ENCODE results near the gene NUDT19. TPM values are rescaled to one million over a fixed set of nuclear protein-coding genes. Genes with fewer than 3 reads are reported as not detected.
A peak's percentile ranks its signal among the peaks of the same experiment; 100 is the strongest.

Gene NUDT19
- total and polyA plus RNA-seq, 9 of the 15 experiments (the other 6 are each of a cell fraction or from before 2014, with no cell fraction given): 9.6 to 38.6 (median 14.4) TPM

DNA sequence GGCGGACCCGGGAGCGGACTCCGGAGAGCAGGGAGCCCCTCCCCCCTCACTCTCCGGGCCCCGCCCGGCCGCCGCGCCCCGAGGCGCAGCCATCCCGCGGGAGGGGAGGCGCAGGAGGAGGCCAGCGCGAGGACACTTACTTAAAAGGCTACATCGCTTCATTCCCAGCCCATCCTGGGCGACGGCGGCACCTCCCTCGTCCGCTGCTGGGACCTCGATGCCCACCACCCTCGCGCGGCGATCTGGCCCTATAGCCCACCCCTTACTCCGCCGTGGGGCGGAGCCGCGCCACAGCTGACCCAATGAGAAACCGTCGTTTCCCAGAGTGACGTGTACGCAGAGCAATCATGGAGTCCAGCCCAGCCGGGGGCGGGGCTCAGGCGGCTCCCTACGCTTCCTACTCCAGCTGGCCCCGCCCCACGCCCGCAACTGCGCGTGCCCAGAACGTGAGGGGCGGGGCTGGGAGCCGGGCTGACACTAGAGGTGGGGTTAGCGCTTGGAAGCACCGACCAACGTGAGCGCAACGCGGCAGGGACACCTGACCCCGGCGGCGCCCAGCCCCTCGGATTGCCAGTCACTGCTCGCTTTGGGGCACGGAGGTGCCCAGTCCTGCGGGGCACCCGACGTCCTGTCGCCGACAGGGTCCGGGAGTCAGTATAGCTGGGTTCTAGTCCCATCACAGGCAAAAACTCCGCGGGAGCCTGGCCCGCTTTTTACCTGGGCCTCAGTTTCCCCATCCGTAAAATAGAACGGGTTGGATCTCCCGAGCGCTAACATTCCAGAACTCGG, 16.5 kb upstream of the NUDT19 start, which contains the start of gene ANKRD27 (continued):
- TF ChIP-seq MAZ (CRISPR knock-in tag; conservative IDR thresholded peaks at IDR 0.05 in 1 of 2, IDR thresholded peaks at IDR 0.05 in 1 of 2) (peak; percentile 73 to 92), ZFP36 (IDR thresholded peaks at IDR 0.05; ENCODE audit: low read depth, low read length, partially characterized antibody) (no peak), SRF (CRISPR knock-in tag; IDR thresholded peaks at IDR 0.05) (0 out of 4 replicates have a peak, but pooled peaks of 1 of the 2 experiments have one; percentile 58), NFYB (IDR thresholded peaks at IDR 0.05; ENCODE audit: extremely low read depth, insufficient read length) (peak; percentile 85), FOXJ3 (CRISPR knock-in tag; IDR thresholded peaks at IDR 0.05) (no peak), ZEB2 (IDR thresholded peaks at IDR 0.05) (0 out of 2 replicates have a peak, but pooled peaks have one; percentile 12), ARID1B (IDR thresholded peaks at IDR 0.05) (no peak; the same call in 1 of the 2 replicates), SP2 (IDR thresholded peaks at IDR 0.05; ENCODE audit: extremely low read depth, low read depth, low read length, poor library complexity, severe bottlenecking) (peak; percentile 86), ZFX (CRISPR knock-in tag; IDR thresholded peaks at IDR 0.05) (no peak), ZNF143 (CRISPR knock-in tag; IDR thresholded peaks at IDR 0.05) (no peak), ZNF696 (CRISPR knock-in tag; conservative IDR thresholded peaks at IDR 0.05) (no peak), ARHGAP35 (IDR thresholded peaks at IDR 0.05; ENCODE audit: partially characterized antibody) (no peak), SIN3A (IDR thresholded peaks at IDR 0.05; ENCODE audit: borderline replicate concordance in 2 of 2, control insufficient read depth in 1 of 2, low read depth in 2 of 2, low read length in 2 of 2) (0 out of 4 replicates have a peak, but pooled peaks of 1 of the 2 experiments have one; percentile 28)
- TF ChIP-seq, protein P1, sequence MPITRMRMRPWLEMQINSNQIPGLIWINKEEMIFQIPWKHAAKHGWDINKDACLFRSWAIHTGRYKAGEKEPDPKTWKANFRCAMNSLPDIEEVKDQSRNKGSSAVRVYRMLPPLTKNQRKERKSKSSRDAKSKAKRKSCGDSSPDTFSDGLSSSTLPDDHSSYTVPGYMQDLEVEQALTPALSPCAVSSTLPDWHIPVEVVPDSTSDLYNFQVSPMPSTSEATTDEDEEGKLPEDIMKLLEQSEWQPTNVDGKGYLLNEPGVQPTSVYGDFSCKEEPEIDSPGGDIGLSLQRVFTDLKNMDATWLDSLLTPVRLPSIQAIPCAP (CRISPR knock-in tag; IDR thresholded peaks at IDR 0.05; ENCODE audit: borderline replicate concordance): no peak
- TF ChIP-seq, protein P2, sequence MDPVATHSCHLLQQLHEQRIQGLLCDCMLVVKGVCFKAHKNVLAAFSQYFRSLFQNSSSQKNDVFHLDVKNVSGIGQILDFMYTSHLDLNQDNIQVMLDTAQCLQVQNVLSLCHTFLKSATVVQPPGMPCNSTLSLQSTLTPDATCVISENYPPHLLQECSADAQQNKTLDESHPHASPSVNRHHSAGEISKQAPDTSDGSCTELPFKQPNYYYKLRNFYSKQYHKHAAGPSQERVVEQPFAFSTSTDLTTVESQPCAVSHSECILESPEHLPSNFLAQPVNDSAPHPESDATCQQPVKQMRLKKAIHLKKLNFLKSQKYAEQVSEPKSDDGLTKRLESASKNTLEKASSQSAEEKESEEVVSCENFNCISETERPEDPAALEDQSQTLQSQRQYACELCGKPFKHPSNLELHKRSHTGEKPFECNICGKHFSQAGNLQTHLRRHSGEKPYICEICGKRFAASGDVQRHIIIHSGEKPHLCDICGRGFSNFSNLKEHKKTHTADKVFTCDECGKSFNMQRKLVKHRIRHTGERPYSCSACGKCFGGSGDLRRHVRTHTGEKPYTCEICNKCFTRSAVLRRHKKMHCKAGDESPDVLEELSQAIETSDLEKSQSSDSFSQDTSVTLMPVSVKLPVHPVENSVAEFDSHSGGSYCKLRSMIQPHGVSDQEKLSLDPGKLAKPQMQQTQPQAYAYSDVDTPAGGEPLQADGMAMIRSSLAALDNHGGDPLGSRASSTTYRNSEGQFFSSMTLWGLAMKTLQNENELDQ (CRISPR knock-in tag; IDR thresholded peaks at IDR 0.05; ENCODE audit: borderline replicate concordance): no peak
- TF ChIP-seq, protein P3, sequence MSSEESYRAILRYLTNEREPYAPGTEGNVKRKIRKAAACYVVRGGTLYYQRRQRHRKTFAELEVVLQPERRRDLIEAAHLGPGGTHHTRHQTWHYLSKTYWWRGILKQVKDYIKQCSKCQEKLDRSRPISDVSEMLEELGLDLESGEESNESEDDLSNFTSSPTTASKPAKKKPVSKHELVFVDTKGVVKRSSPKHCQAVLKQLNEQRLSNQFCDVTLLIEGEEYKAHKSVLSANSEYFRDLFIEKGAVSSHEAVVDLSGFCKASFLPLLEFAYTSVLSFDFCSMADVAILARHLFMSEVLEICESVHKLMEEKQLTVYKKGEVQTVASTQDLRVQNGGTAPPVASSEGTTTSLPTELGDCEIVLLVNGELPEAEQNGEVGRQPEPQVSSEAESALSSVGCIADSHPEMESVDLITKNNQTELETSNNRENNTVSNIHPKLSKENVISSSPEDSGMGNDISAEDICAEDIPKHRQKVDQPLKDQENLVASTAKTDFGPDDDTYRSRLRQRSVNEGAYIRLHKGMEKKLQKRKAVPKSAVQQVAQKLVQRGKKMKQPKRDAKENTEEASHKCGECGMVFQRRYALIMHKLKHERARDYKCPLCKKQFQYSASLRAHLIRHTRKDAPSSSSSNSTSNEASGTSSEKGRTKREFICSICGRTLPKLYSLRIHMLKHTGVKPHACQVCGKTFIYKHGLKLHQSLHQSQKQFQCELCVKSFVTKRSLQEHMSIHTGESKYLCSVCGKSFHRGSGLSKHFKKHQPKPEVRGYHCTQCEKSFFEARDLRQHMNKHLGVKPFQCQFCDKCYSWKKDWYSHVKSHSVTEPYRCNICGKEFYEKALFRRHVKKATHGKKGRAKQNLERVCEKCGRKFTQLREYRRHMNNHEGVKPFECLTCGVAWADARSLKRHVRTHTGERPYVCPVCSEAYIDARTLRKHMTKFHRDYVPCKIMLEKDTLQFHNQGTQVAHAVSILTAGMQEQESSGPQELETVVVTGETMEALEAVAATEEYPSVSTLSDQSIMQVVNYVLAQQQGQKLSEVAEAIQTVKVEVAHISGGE (CRISPR knock-in tag; IDR thresholded peaks at IDR 0.05): no peak
- TF ChIP-seq, protein P4, sequence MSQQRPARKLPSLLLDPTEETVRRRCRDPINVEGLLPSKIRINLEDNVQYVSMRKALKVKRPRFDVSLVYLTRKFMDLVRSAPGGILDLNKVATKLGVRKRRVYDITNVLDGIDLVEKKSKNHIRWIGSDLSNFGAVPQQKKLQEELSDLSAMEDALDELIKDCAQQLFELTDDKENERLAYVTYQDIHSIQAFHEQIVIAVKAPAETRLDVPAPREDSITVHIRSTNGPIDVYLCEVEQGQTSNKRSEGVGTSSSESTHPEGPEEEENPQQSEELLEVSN (IDR thresholded peaks at IDR 0.05; ENCODE audit: borderline replicate concordance in 1 of 2, extremely low read depth in 1 of 2, insufficient read depth in 1 of 2, insufficient read length in 1 of 2, low read depth in 1 of 2, low read length in 1 of 2, poor library complexity in 1 of 2, severe bottlenecking in 1 of 2): peak; percentile 45 to 60

All from K562 (cell line).